Measurements from ENCODE around the gene CD101. TPM values are rescaled to one million over a fixed set of nuclear protein-coding genes. Genes with fewer than 3 reads are reported as not detected.

CD101 gene
- total RNA-seq, 1 experiment from 2014 or later: 1.8 TPM

- peaks cover 2% of the 10 kb centered on the region; the same call in 1 of the 2 replicates for H3K27me3 Mint-ChIP-seq (ENCODE audit: low read depth)
These were observed 7.1 kb upstream of the CD101 start for GRCh38 chr1:116994411-116994810.

More at GRCh38 chr1:116994411-116994810, 7.1 kb upstream of the CD101 start:
- Mint-ChIP-seq H3K4me1 (peaks cover 14 to 24% of the 10 kb centered on the region in 2 experiments), H3K27ac (no peak overlapping the region), H3K4me3 (no peak overlapping the region), H3K36me3 (ENCODE audit: insufficient read depth in 1 of 3, low read depth in 3 of 3) (peaks cover 12 to 24% (median 16%) of the 10 kb centered on the region in 3 experiments), H3K9me3 (no peaks in the 10 kb centered on the region)
- Histone ChIP-seq H4K91ac (ENCODE audit: insufficient read length, low read depth, low read length) (no peak overlapping the region), H2AFZ (ENCODE audit: low read length) (no peak overlapping the region), H2AK5ac (ENCODE audit: insufficient read length, low read length) (no peak overlapping the region), H3K23ac (ENCODE audit: insufficient read length, low read depth, low read length) (no peak overlapping the region), H3K27ac (ENCODE audit: insufficient read length, low read depth, low read length) (no peak overlapping the region), H4K8ac (replicated peaks; ENCODE audit: insufficient read length, low read depth, low read length) (no peak overlapping the region), H2BK5ac (ENCODE audit: insufficient read length, low read length) (no peak overlapping the region), H3K4me1 (ENCODE audit: insufficient read depth, low read length) (no peaks in the 10 kb centered on the region; the same call in 1 of the 2 replicates), H4K5ac (ENCODE audit: insufficient read length, low read depth, low read length) (no peak overlapping the region), H2BK12ac (ENCODE audit: insufficient read length, low read depth, low read length) (no peak overlapping the region), H2BK20ac (ENCODE audit: low read depth, low read length, poor library complexity, severe bottlenecking) (no peak overlapping the region), H3K14ac (ENCODE audit: insufficient read depth, low read length) (no peak overlapping the region), H3K79me2 (ENCODE audit: insufficient read depth, low read length) (no peaks in the 10 kb centered on the region), H3K27me3 (ENCODE audit: insufficient read depth, low read length) (no peaks in the 10 kb centered on the region), H3K23me2 (ENCODE audit: insufficient read length, low read depth, low read length, poor library complexity, severe bottlenecking) (no peaks in the 10 kb centered on the region), H3T11ph (ENCODE audit: low read length) (no peak overlapping the region), H3K18ac (ENCODE audit: insufficient read length, low read depth, low read length) (no peak overlapping the region), H3K9me3 (ENCODE audit: control insufficient read depth, low read depth, low read length) (no peaks in the 10 kb centered on the region), H3K56ac (ENCODE audit: insufficient read length, low read depth, low read length) (no peak overlapping the region), H2BK120ac (ENCODE audit: low read depth, low read length, poor library complexity, severe bottlenecking) (no peak overlapping the region), H2BK15ac (ENCODE audit: low read depth, low read length) (no peak overlapping the region), H3K9ac (ENCODE audit: extremely low read depth, insufficient read length, low read length) (no peak overlapping the region), H3K79me1 (ENCODE audit: insufficient read depth, low read depth, low read length, poor library complexity, severe bottlenecking) (no peaks in the 10 kb centered on the region), H4K20me1 (ENCODE audit: control insufficient read depth, insufficient read depth, insufficient read length) (no peaks in the 10 kb centered on the region), H3K4me2 (ENCODE audit: insufficient read depth, insufficient read length, low read length) (no peak overlapping the region), H3K4ac (ENCODE audit: low read depth, low read length) (no peak overlapping the region)
- WGBS (ENCODE audit: extremely low coverage, insufficient read length, low lambda C conversion rate): no CpG with 5 or more reads among the region's 2 CpGs
- DNase-seq: no peak
- TF ChIP-seq, protein P1, sequence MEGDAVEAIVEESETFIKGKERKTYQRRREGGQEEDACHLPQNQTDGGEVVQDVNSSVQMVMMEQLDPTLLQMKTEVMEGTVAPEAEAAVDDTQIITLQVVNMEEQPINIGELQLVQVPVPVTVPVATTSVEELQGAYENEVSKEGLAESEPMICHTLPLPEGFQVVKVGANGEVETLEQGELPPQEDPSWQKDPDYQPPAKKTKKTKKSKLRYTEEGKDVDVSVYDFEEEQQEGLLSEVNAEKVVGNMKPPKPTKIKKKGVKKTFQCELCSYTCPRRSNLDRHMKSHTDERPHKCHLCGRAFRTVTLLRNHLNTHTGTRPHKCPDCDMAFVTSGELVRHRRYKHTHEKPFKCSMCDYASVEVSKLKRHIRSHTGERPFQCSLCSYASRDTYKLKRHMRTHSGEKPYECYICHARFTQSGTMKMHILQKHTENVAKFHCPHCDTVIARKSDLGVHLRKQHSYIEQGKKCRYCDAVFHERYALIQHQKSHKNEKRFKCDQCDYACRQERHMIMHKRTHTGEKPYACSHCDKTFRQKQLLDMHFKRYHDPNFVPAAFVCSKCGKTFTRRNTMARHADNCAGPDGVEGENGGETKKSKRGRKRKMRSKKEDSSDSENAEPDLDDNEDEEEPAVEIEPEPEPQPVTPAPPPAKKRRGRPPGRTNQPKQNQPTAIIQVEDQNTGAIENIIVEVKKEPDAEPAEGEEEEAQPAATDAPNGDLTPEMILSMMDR (conservative IDR thresholded peaks at IDR 0.05): no peak

All from H9 (cell line).